ENCODE measurements around the gene MED13L. TPM values are rescaled to one million over a fixed set of nuclear protein-coding genes. Genes with fewer than 3 reads are reported as not detected.

MED13L gene
- total RNA-seq, 6 experiments from 2014 or later, result 29.0 to 52.0 (median 38.1) TPM

DNA sequence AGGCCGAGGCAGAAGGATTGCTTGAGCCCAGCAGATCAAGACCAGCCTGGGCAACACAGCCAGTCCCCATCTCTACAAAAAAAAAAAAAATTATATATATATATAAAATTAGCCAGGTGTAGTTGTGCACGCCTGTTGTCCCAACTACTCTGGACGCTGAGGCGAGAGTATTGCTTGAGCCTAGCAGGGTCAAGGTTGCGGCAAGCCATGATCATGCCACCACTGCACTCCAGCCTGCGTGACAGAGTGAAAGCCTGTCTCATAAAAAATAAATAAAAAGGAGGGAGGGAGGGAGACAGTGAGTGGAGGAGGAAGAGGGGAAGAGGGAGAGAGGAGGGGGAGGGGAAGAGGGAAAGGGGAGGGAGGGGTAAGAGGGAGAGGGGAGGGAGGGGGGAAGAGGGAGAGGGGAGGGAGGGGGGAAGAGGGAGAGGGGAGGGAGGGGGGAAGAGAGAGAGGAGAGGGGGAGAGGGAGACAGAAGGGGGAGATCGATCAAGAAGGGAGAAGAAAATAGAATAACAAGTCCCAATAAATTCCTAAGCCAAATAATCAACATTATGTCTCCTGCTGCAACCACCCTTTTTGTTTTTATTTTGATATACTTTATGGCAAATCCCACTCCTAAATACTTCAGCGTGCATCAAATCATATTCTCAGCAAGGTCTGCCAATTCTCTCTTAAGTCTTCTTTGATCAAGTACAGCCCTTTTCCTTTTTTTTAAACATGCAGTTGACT, 163.9 kb downstream of the MED13L start:
- H3K27me3 ChIP-seq, result no peaks in the 10 kb centered on the region
- no peak for TF ChIP-seq POLR2A (IDR thresholded peaks at IDR 0.05)
- TF ChIP-seq, protein P1, sequence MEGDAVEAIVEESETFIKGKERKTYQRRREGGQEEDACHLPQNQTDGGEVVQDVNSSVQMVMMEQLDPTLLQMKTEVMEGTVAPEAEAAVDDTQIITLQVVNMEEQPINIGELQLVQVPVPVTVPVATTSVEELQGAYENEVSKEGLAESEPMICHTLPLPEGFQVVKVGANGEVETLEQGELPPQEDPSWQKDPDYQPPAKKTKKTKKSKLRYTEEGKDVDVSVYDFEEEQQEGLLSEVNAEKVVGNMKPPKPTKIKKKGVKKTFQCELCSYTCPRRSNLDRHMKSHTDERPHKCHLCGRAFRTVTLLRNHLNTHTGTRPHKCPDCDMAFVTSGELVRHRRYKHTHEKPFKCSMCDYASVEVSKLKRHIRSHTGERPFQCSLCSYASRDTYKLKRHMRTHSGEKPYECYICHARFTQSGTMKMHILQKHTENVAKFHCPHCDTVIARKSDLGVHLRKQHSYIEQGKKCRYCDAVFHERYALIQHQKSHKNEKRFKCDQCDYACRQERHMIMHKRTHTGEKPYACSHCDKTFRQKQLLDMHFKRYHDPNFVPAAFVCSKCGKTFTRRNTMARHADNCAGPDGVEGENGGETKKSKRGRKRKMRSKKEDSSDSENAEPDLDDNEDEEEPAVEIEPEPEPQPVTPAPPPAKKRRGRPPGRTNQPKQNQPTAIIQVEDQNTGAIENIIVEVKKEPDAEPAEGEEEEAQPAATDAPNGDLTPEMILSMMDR (IDR thresholded peaks at IDR 0.05), result no peak
- no peaks in the 10 kb centered on the region for H3K9me3 ChIP-seq
- H3K4me3 ChIP-seq, result no peak overlapping the region
- no peak overlapping the region for H3K27ac ChIP-seq
- intact Hi-C loops (cut with DNase I), result no loop called here
- ATAC-seq (peak; percentile 83 to 86 (median 84)), DNase-seq (peak in 2 of 3 donors; percentile 55 to 64)
- H3K36me3 ChIP-seq, result no peaks in the 10 kb centered on the region
- WGBS (ENCODE audit: insufficient coverage, low coverage, low lambda C conversion rate, missing lambda C conversion rate), result 50% methylated on average over 8 of the region's 8 CpGs
- peaks cover 0 to 25% (median 5%) of the 10 kb centered on the region in 4 donors for H3K4me1 ChIP-seq

DNA sequence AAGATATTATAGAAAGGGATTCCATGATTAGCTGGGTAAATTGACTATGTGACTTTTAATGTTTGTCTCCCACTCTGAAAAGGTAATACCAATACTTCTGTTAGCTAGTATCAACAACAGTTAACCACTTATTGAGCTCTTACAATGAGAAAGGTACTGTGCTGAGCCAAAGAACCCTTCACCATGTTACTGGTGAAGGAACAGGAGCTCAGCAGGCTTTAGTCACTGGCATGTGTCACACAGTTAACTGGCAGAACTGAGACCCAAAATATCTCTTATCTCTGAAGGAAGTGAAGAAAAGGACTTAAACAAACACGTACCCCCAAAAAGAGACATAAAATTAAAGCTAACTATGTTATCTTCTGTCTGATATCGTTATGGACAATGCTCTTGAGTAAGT, 170.6 kb downstream of the MED13L start:
- no peaks in the 10 kb centered on the region for H3K9me3 ChIP-seq
- intact Hi-C loops (cut with DNase I), result no loop called here
- H3K27me3 ChIP-seq, result no peaks in the 10 kb centered on the region
- 68% methylated on average over 2 of the region's 2 CpGs for WGBS (ENCODE audit: insufficient coverage, low coverage, low lambda C conversion rate, missing lambda C conversion rate)
- DNase-seq, result no peak
- no peak overlapping the region for H3K27ac ChIP-seq
- TF ChIP-seq POLR2A (IDR thresholded peaks at IDR 0.05), result no peak
- TF ChIP-seq, protein P1 (IDR thresholded peaks at IDR 0.05), result no peak
- no peaks in the 10 kb centered on the region for H3K36me3 ChIP-seq
- H3K4me1 ChIP-seq, result peaks cover 0 to 19% (median 6%) of the 10 kb centered on the region in 4 donors
- ATAC-seq, result no peak
- no peak overlapping the region for H3K4me3 ChIP-seq

DNA sequence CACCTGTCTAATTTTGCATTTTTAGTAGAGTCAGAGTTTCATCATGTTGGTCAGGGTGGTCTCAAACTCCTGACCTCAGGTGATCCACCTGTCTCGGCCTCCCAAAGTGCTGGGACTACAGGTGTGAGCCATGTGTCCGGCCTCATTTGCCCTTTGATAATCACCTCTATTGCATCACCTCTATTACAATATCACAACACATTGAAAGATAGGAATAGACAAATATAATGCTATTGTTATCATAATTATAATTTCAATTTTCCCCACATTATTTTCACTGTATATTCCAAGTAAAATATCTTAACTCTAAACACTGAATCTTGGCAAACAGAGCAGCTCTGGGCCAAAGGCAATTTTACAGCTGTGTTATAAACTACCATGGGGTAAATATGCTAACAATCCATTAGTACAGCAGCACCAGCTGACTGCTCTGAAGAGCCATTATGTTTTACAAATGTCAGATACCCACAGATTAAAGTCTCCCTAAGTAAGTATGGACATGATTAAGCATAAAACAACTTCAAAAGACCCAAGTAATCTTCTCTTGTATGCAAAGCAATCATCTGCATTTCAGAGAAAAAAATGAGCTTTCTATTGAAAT, 173.2 kb downstream of the MED13L start:
- WGBS (ENCODE audit: insufficient coverage, low coverage, low lambda C conversion rate, missing lambda C conversion rate), result 43% methylated on average over 2 of the region's 2 CpGs
- intact Hi-C loops (cut with DNase I), result no loop called here
- TF ChIP-seq, protein P1 (IDR thresholded peaks at IDR 0.05), result no peak
- TF ChIP-seq POLR2A (IDR thresholded peaks at IDR 0.05), result no peak

DNA sequence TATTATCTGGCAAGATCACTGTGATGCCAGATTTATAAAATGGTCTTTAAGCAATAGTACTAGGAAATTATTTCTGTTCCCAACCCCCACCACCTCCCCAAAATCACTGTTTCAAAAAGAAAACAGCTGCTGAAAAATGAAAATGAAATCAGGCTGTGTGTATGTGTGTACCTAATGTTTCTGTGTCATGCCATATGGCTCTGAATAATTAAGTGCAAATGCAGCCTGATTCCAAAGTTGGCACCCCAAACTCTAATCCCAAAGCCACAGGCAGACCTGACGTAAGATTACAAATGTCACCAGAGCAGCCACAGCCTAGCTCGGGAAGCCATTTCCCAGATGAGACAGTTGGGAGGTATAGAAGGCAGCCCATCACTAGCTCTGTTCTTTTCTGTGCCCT, 175.5 kb downstream of the MED13L start:
- Histone ChIP-seq H3K27me3 (no peaks in the 10 kb centered on the region), H3K9me3 (no peaks in the 10 kb centered on the region), H3K4me1 (peaks cover 0 to 13% (median 3%) of the 10 kb centered on the region in 4 donors), H3K4me3 (no peak overlapping the region), H3K27ac (no peak overlapping the region), H3K36me3 (no peaks in the 10 kb centered on the region)
- intact Hi-C loops (cut with DNase I), result no loop called here
- no peak for TF ChIP-seq POLR2A (IDR thresholded peaks at IDR 0.05)
- TF ChIP-seq, protein P1 (IDR thresholded peaks at IDR 0.05), result no peak
- 80% methylated on average over 1 of the region's 2 CpGs for WGBS (ENCODE audit: insufficient coverage, low coverage, low lambda C conversion rate, missing lambda C conversion rate)
- no peak for DNase-seq
- no peak for ATAC-seq

More for the DNA sequence above, 173.2 kb downstream of the MED13L start:
- H3K9me3 ChIP-seq, result no peaks in the 10 kb centered on the region
- H3K4me3 ChIP-seq, result no peak overlapping the region
- H3K36me3 ChIP-seq, result no peaks in the 10 kb centered on the region
- DNase-seq (no peak), ATAC-seq (peak in 1 of 4 donors; percentile 26)
- no peaks in the 10 kb centered on the region for H3K27me3 ChIP-seq
- H3K4me1 ChIP-seq, result peaks cover 0 to 13% (median 3%) of the 10 kb centered on the region in 4 donors
- H3K27ac ChIP-seq, result no peak overlapping the region
